Brain microvascular endothelial cell (primary cell): Measurements from ENCODE around the gene LRRN4.
A peak's percentile ranks its signal among the peaks of the same experiment; 100 is the strongest.

Experiments used
- DNase-seq: peaks from one replicate; pipeline ENCODE4 v3.0.0-alpha.2; 2020
- H3K27ac ChIP-seq: fragments of 250-450 bp; sonication (Bioruptor Pico); 2 replicates; pipeline ENCODE4 v1.5.1; 2020; ENCODE audit warnings: mild to moderate bottlenecking, moderate library complexity
- H3K27me3 ChIP-seq: fragments of 250-450 bp; sonication (Bioruptor Pico); replicated peaks from 2 replicates; pipeline ENCODE4 v1.5.1; 2020; ENCODE audit warnings: mild to moderate bottlenecking
- H3K36me3 ChIP-seq: fragments of 250-450 bp; sonication (Bioruptor Pico); replicated peaks from 2 replicates; pipeline ENCODE4 v1.5.1; 2020; ENCODE audit warnings: mild to moderate bottlenecking
- H3K4me3 ChIP-seq: 2 replicates; pipeline ENCODE4 v1.5.1; 2011; ENCODE audit warnings: low read depth, mild to moderate bottlenecking, control low read depth, low read length, moderate library complexity
- CTCF ChIP-seq: IDR thresholded peaks from 2 replicates; pipeline ENCODE4 v1.5.1; 2011; ENCODE audit warnings: low read depth, mild to moderate bottlenecking, moderate library complexity, low read length, control low read depth, inconsistent platforms; ENCODE audit errors: missing control alignments
- in situ Hi-C: cut with HindIII; loops from 2 replicates; pipeline ENCODE4 v1.10.0; 2017; ENCODE audit warnings: low sequenced_read_pairs, low pct_ligation_motif_present

Gene LRRN4

GRCh38 chr20:6053064-6053775 lies 640 bp downstream of the LRRN4 start:
- Histone ChIP-seq H3K4me3 (no peak overlapping the region), H3K27ac (no peak overlapping the region), H3K36me3 (no peaks in the 10 kb centered on the region), H3K27me3 (peaks cover 2% of the 10 kb centered on the region)
- in situ Hi-C loops, result no loop called here
- TF ChIP-seq CTCF, result no peak
- DNase-seq, result no peak

GRCh38 chr20:6051505-6051904 lies 2.4 kb downstream of the LRRN4 start:
- H3K27me3 ChIP-seq, result peaks cover 2% of the 10 kb centered on the region
- peak; percentile 40 for DNase-seq
- in situ Hi-C loops, result no loop called here

GRCh38 chr20:6048391-6048790 lies 5.5 kb downstream of the LRRN4 start:
- Histone ChIP-seq H3K27ac (no peak overlapping the region), H3K27me3 (peaks cover 2% of the 10 kb centered on the region), H3K36me3 (no peaks in the 10 kb centered on the region), H3K4me3 (no peak overlapping the region)
- no peak for TF ChIP-seq CTCF
- no peak for DNase-seq
- in situ Hi-C loops, result no loop called here

More at GRCh38 chr20:6051505-6051904, 2.4 kb downstream of the LRRN4 start:
- Histone ChIP-seq H3K36me3 (no peaks in the 10 kb centered on the region), H3K27ac (no peak overlapping the region), H3K4me3 (peak overlapping the region; percentile 45)
- TF ChIP-seq CTCF, result no peak

GRCh38 chr20:6046432-6046831 lies 7.4 kb downstream of the LRRN4 start:
- H3K27me3 ChIP-seq, result no peaks in the 10 kb centered on the region
- no peak for TF ChIP-seq CTCF
- in situ Hi-C loops, result no loop called here
- H3K27ac ChIP-seq, result no peak overlapping the region
- H3K4me3 ChIP-seq, result no peak overlapping the region
- peaks cover 7% of the 10 kb centered on the region for H3K36me3 ChIP-seq
- no peak for DNase-seq

- Histone ChIP-seq H3K27me3 (no peaks in the 10 kb centered on the region), H3K36me3 (peaks cover 15% of the 10 kb centered on the region), H3K4me3 (no peak overlapping the region), H3K27ac (no peak overlapping the region)
- peak; percentile 11 for DNase-seq
- no peak for TF ChIP-seq CTCF
- in situ Hi-C loops, result no loop called here
Observed at GRCh38 chr20:6045566-6045965, 8.3 kb downstream of the LRRN4 start.

GRCh38 chr20:6044115-6044514 lies 9.7 kb downstream of the LRRN4 start:
- no peak overlapping the region for H3K27ac ChIP-seq
- no peak for TF ChIP-seq CTCF

More at GRCh38 chr20:6044115-6044514, 9.7 kb downstream of the LRRN4 start:
- in situ Hi-C loops, result no loop called here
- no peak for DNase-seq
- H3K36me3 ChIP-seq, result peaks cover 20% of the 10 kb centered on the region
- no peaks in the 10 kb centered on the region for H3K27me3 ChIP-seq
- no peak overlapping the region for H3K4me3 ChIP-seq
